Thoracic aorta (tissue), 2 donors: ENCODE measurements around the gene SAMD10. TPM values are rescaled to one million over a fixed set of nuclear protein-coding genes. Genes with fewer than 3 reads are reported as not detected.
"Not testable (repeated sequence)": the region's sequence is repeated elsewhere in the genome, so short reads cannot be mapped to it uniquely, and the experiment has no call there.

ENCODE experiments used
- ATAC-seq: fragments of 150-250 bp; one replicate; pipeline ENCODE4 v1.8.0; 2017; ENCODE audit warnings: low read depth; ENCODE audit not compliant: insufficient number of reproducible peaks, low FRiP score
- DNase-seq: peaks from one replicate; pipeline ENCODE4 v3.0.0-alpha.2; 2020; ENCODE audit warnings: low spot score
- H3K27ac ChIP-seq, 2 donors: fragments of 200-600 bp; sonication (generic); 1 replicate in 1 of 2; 2 replicates in 1 of 2; pipeline ENCODE4 v1.5.1; 2016; ENCODE audit warnings: mild to moderate bottlenecking in 2 of 2, moderate library complexity in 2 of 2
- H3K27me3 ChIP-seq: fragments of 200-600 bp; sonication (generic); replicated peaks from 2 replicates; pipeline ENCODE4 v1.6.0; 2016; ENCODE audit warnings: mild to moderate bottlenecking; ENCODE audit not compliant: insufficient read depth
- H3K36me3 ChIP-seq: fragments of 200-600 bp; sonication (generic); one replicate; pipeline ENCODE4 v1.5.1; 2016
- H3K4me1 ChIP-seq, 2 donors: fragments of 200-600 bp; sonication (generic); 1 replicate in 1 of 2; 2 replicates in 1 of 2; pipeline versions ENCODE4 v1.5.1 to v1.6.0; 2016; ENCODE audit warnings: low read depth in 2 of 2, mild to moderate bottlenecking in 1 of 2; ENCODE audit not compliant: control insufficient read depth in 1 of 2
- H3K4me3 ChIP-seq: fragments of 200-600 bp; sonication (generic); 2 replicates; pipeline ENCODE4 v1.5.1; 2016; ENCODE audit warnings: mild to moderate bottlenecking
- H3K9me3 ChIP-seq: fragments of 200-600 bp; sonication (generic); 2 replicates; pipeline ENCODE4 v1.5.1; 2016
- CTCF ChIP-seq: fragments of 200-600 bp; sonication (generic); IDR thresholded peaks from one replicate; pipeline ENCODE4 v1.5.1; 2019; ENCODE audit warnings: antibody characterized with exemption
- total RNA-seq, 2 donors: library from RNA; depleted of rRNA; stranded (reverse); fragments of >200 nt; gene quantifications; one replicate each; pipeline versions ENCODE4 v1.1.0 to v1.2.3, GENCODE V29; 2016

The SAMD10 gene
- total RNA-seq, 2 donors from 2014 or later: 0.78 to 3.0 TPM

GRCh38 chr20:63973636-63974401 is 5.6 kb downstream of the SAMD10 start:
- Histone ChIP-seq H3K27ac (no peak overlapping the region), H3K4me3 (peak overlapping the region; percentile 66), H3K4me1 (peaks cover 6 to 27% of the 10 kb centered on the region in 2 donors), H3K27me3 (no peaks in the 10 kb centered on the region), H3K36me3 (no peaks in the 10 kb centered on the region), H3K9me3 (no peaks in the 10 kb centered on the region)
- peak; percentile 98 for TF ChIP-seq CTCF
- ATAC-seq (no peak), DNase-seq (no peak)

GRCh38 chr20:63973160-63973479 is 6.3 kb downstream of the SAMD10 start:
- ATAC-seq (no peak), DNase-seq (no peak)
- H3K27ac ChIP-seq: no peak overlapping the region
- no peak overlapping the region for H3K4me3 ChIP-seq
- no peaks in the 10 kb centered on the region for H3K27me3 ChIP-seq
- TF ChIP-seq CTCF: no peak
- H3K4me1 ChIP-seq: peaks cover 8 to 31% of the 10 kb centered on the region in 2 donors
- H3K9me3 ChIP-seq: no peaks in the 10 kb centered on the region
- H3K36me3 ChIP-seq: no peaks in the 10 kb centered on the region

GRCh38 chr20:63972312-63973159 is 6.9 kb downstream of the SAMD10 start:
- Histone ChIP-seq H3K36me3 (no peaks in the 10 kb centered on the region), H3K4me3 (no peak overlapping the region), H3K4me1 (peaks cover 8 to 31% of the 10 kb centered on the region in 2 donors), H3K9me3 (no peaks in the 10 kb centered on the region), H3K27ac (no peak overlapping the region), H3K27me3 (no peaks in the 10 kb centered on the region)
- ATAC-seq (no peak), DNase-seq (no peak)
- no peak for TF ChIP-seq CTCF

GRCh38 chr20:63971960-63972311 is 7.5 kb downstream of the SAMD10 start:
- H3K27me3 ChIP-seq, H3K36me3 ChIP-seq, ATAC-seq, H3K4me3 ChIP-seq, H3K9me3 ChIP-seq, DNase-seq, H3K27ac ChIP-seq: not testable (repeated sequence)
- peaks cover 8 to 31% of the 10 kb centered on the region in 2 donors for H3K4me1 ChIP-seq

GRCh38 chr20:63970714-63971431 is 8.6 kb downstream of the SAMD10 start:
- DNase-seq: no peak
- Histone ChIP-seq H3K27ac (no peak overlapping the region), H3K4me3 (no peak overlapping the region), H3K4me1 (peaks cover 8 to 31% of the 10 kb centered on the region in 2 donors), H3K27me3 (no peaks in the 10 kb centered on the region), H3K36me3 (peaks cover 9% of the 10 kb centered on the region), H3K9me3 (no peaks in the 10 kb centered on the region)
- ATAC-seq: no peak
- TF ChIP-seq CTCF: no peak
